H1 (cell line): Measurements from ENCODE around the gene CACNG5. TPM values are rescaled to one million over a fixed set of nuclear protein-coding genes. Genes with fewer than 3 reads are reported as not detected.

Experiments
- CBX5 ChIP-seq: fragments of 300-800, 300-1000 bp; sonication (generic); IDR thresholded peaks from 2 replicates; pipeline ENCODE4 v1.7.1; 2016; ENCODE audit warnings: antibody characterized with exemption, low read length, low read depth
- GABPA ChIP-seq: IDR thresholded peaks from 2 replicates; pipeline ENCODE4 v1.6.1; 2011; ENCODE audit warnings: mild to moderate bottlenecking, low read length, moderate library complexity, borderline replicate concordance; ENCODE audit not compliant: insufficient read depth
- SP4 ChIP-seq: IDR thresholded peaks from 2 replicates; pipeline ENCODE4 v1.6.1; 2012; ENCODE audit warnings: low read length, inconsistent platforms
- polyA plus RNA-seq, 7 experiments: library from polyadenylated mRNA; depleted of rRNA in 3 of 7; stranded (reverse) in 5 of 7; unstranded in 2 of 7; fragments of >200 nt in 5 of 7; fragments of 200-250 nt in 2 of 7; gene quantifications; 1 replicate in 5 of 7; 2 replicates in 1 of 7; 4 replicates in 1 of 7; pipeline versions ENCODE4 v1.2.1 to v1.2.3, GENCODE V29; 2011 to 2013; ENCODE audit warnings: missing spikeins in 2 of 7, mixed read lengths in 2 of 7
- total RNA-seq: library from RNA; stranded (reverse); fragmentation: NEBNext Ultra II Directional; extraction: Animal tissue kit (Norgen Biotek cat#: 25700); gene quantifications from 2 replicates; pipeline ENCODE4 v1.2.1, GENCODE V29; 2021
- TF ChIP-seq, protein P1 (sequence below): fragments of 300-600 bp; sonication (generic); IDR thresholded peaks from 2 replicates; pipeline ENCODE4 v1.7.1; 2012; ENCODE audit warnings: low read length, moderate library complexity, mild to moderate bottlenecking, inconsistent platforms; ENCODE audit not compliant: insufficient replicate concordance

The CACNG5 gene
- total and polyA plus RNA-seq, 2 of the 8 experiments (the other 6 are each of a cell fraction or from before 2014, with no cell fraction given): 2.2 to 3.1 TPM

DNA sequence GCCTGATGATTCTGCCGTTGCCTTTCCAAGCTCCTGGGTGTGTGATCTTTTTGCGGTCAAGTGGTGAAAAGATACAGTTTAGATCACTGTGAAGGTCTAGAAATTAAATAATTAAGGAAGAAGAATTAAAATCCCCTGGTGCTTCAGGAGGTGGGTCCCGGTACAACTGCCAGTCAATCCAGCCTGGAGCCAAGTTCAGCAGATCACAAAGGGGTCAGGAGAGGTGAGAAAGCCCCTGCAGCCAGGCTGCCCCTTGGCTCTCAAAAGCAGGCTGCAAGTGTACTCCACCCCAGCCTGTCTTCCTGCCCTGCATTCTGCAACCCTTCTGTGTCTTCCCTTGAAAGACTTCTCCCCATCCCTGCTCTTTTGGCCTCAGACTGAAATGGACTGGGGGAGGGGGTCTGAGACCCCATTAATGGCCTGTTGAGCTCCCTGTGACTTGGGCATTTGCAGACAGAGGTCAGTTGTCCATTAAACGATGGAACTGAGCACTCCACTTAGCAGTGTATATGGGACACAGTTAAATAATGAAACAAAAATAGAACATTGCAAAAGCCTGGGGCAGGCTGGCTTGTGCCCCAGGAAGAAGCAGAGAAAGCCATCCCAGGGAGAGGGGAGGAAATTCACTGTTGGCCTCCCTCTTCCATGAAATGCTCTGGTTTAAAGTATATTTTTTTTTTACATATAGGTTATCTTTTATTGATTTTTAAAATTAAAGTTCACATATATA lies 15.1 kb downstream of the CACNG5 start (continued):
- TF ChIP-seq, protein P1, sequence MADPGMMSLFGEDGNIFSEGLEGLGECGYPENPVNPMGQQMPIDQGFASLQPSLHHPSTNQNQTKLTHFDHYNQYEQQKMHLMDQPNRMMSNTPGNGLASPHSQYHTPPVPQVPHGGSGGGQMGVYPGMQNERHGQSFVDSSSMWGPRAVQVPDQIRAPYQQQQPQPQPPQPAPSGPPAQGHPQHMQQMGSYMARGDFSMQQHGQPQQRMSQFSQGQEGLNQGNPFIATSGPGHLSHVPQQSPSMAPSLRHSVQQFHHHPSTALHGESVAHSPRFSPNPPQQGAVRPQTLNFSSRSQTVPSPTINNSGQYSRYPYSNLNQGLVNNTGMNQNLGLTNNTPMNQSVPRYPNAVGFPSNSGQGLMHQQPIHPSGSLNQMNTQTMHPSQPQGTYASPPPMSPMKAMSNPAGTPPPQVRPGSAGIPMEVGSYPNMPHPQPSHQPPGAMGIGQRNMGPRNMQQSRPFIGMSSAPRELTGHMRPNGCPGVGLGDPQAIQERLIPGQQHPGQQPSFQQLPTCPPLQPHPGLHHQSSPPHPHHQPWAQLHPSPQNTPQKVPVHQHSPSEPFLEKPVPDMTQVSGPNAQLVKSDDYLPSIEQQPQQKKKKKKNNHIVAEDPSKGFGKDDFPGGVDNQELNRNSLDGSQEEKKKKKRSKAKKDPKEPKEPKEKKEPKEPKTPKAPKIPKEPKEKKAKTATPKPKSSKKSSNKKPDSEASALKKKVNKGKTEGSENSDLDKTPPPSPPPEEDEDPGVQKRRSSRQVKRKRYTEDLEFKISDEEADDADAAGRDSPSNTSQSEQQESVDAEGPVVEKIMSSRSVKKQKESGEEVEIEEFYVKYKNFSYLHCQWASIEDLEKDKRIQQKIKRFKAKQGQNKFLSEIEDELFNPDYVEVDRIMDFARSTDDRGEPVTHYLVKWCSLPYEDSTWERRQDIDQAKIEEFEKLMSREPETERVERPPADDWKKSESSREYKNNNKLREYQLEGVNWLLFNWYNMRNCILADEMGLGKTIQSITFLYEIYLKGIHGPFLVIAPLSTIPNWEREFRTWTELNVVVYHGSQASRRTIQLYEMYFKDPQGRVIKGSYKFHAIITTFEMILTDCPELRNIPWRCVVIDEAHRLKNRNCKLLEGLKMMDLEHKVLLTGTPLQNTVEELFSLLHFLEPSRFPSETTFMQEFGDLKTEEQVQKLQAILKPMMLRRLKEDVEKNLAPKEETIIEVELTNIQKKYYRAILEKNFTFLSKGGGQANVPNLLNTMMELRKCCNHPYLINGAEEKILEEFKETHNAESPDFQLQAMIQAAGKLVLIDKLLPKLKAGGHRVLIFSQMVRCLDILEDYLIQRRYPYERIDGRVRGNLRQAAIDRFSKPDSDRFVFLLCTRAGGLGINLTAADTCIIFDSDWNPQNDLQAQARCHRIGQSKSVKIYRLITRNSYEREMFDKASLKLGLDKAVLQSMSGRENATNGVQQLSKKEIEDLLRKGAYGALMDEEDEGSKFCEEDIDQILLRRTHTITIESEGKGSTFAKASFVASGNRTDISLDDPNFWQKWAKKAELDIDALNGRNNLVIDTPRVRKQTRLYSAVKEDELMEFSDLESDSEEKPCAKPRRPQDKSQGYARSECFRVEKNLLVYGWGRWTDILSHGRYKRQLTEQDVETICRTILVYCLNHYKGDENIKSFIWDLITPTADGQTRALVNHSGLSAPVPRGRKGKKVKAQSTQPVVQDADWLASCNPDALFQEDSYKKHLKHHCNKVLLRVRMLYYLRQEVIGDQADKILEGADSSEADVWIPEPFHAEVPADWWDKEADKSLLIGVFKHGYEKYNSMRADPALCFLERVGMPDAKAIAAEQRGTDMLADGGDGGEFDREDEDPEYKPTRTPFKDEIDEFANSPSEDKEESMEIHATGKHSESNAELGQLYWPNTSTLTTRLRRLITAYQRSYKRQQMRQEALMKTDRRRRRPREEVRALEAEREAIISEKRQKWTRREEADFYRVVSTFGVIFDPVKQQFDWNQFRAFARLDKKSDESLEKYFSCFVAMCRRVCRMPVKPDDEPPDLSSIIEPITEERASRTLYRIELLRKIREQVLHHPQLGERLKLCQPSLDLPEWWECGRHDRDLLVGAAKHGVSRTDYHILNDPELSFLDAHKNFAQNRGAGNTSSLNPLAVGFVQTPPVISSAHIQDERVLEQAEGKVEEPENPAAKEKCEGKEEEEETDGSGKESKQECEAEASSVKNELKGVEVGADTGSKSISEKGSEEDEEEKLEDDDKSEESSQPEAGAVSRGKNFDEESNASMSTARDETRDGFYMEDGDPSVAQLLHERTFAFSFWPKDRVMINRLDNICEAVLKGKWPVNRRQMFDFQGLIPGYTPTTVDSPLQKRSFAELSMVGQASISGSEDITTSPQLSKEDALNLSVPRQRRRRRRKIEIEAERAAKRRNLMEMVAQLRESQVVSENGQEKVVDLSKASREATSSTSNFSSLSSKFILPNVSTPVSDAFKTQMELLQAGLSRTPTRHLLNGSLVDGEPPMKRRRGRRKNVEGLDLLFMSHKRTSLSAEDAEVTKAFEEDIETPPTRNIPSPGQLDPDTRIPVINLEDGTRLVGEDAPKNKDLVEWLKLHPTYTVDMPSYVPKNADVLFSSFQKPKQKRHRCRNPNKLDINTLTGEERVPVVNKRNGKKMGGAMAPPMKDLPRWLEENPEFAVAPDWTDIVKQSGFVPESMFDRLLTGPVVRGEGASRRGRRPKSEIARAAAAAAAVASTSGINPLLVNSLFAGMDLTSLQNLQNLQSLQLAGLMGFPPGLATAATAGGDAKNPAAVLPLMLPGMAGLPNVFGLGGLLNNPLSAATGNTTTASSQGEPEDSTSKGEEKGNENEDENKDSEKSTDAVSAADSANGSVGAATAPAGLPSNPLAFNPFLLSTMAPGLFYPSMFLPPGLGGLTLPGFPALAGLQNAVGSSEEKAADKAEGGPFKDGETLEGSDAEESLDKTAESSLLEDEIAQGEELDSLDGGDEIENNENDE: no peak
- TF ChIP-seq SP4 (no peak), GABPA (no peak), CBX5 (no peak)
- TF ChIP-seq, all 59 proteins: peak for 0
